Measurements from ENCODE around the gene RABIF. TPM values are rescaled to one million over a fixed set of nuclear protein-coding genes. Genes with fewer than 3 reads are reported as not detected.
A peak's percentile ranks its signal among the peaks of the same experiment; 100 is the strongest.
"Not testable (repeated sequence)": the region's sequence is repeated elsewhere in the genome, so short reads cannot be mapped to it uniquely, and the experiment has no call there.

The RABIF gene
- total and polyA plus RNA-seq, 4 experiments from 2014 or later = 17.3 to 25.0 (median 21.4) TPM

- Mint-ChIP-seq H3K27ac (no peak overlapping the region), H3K36me3 (peaks cover 20 to 58% of the 10 kb centered on the region in 2 donors), H3K9me3 (no peaks in the 10 kb centered on the region), H3K27me3 (no peaks in the 10 kb centered on the region), H3K4me1 (no peaks in the 10 kb centered on the region), H3K4me3 (no peak overlapping the region)
- ChIA-PET POLR2A (ENCODE audit: partially characterized antibody) (no interaction called here), CTCF (ENCODE audit: partially characterized antibody) (no interaction called here)
- DNase-seq = no peak
- H3K27ac ChIP-seq (ENCODE audit: low read depth, low read length) = no peak overlapping the region
- H3K27me3 ChIP-seq (ENCODE audit: insufficient read depth, low read length) = no peaks in the 10 kb centered on the region
- peaks cover 39% of the 10 kb centered on the region for H3K36me3 ChIP-seq (ENCODE audit: insufficient read depth, low read length)
- intact Hi-C loops (cut with micrococcal nuclease) = no loop called here
- H3K4me1 ChIP-seq (ENCODE audit: insufficient read depth, low read length) = no peaks in the 10 kb centered on the region
- no peaks in the 10 kb centered on the region for H3K9me3 ChIP-seq (ENCODE audit: control insufficient read depth in 1 of 2, low read length in 2 of 2)
- no peak overlapping the region for H3K4me3 ChIP-seq (ENCODE audit: low read length in 2 of 2)
Observed at GRCh38 chr1:202905331-202905730, 16.4 kb upstream of the RABIF start.

- H3K27me3 Mint-ChIP-seq; intact Hi-C loops (cut with micrococcal nuclease); H3K27ac ChIP-seq (ENCODE audit: low read depth, low read length); H3K27me3 ChIP-seq (ENCODE audit: insufficient read depth, low read length); H3K4me3 Mint-ChIP-seq; CTCF ChIA-PET (ENCODE audit: partially characterized antibody); H3K4me3 ChIP-seq (ENCODE audit: low read length in 2 of 2); H3K9me3 Mint-ChIP-seq; H3K4me1 ChIP-seq (ENCODE audit: insufficient read depth, low read length); H3K4me1 Mint-ChIP-seq; DNase-seq; H3K27ac Mint-ChIP-seq; H3K9me3 ChIP-seq (ENCODE audit: control insufficient read depth in 1 of 2, low read length in 2 of 2): not testable (repeated sequence)
- peaks cover 12 to 52% of the 10 kb centered on the region in 2 donors for H3K36me3 Mint-ChIP-seq
- H3K36me3 ChIP-seq (ENCODE audit: insufficient read depth, low read length) = peaks cover 26% of the 10 kb centered on the region
- POLR2A ChIA-PET (ENCODE audit: partially characterized antibody) = interaction anchor here (1.2 kb wide), 1 partner anchor 16 kb away, joined by 5 read pairs; no protein-coding TSS in a partner anchor
Observed at GRCh38 chr1:202903808-202904207, 14.9 kb upstream of the RABIF start.

- H3K27ac ChIP-seq (ENCODE audit: low read depth, low read length) = no peak overlapping the region
- ChIA-PET CTCF (ENCODE audit: partially characterized antibody) (no interaction called here), POLR2A (ENCODE audit: partially characterized antibody) (no interaction called here)
- no peak overlapping the region for H3K4me3 ChIP-seq (ENCODE audit: low read length in 2 of 2)
- Mint-ChIP-seq H3K4me3 (no peak overlapping the region), H3K27me3 (no peaks in the 10 kb centered on the region), H3K9me3 (no peaks in the 10 kb centered on the region), H3K4me1 (peaks cover 0 to 1% (median 0%) of the 10 kb centered on the region in 4 donors), H3K36me3 (peaks cover 14 to 47% of the 10 kb centered on the region in 2 donors), H3K27ac (no peak overlapping the region)
- no peaks in the 10 kb centered on the region for H3K9me3 ChIP-seq (ENCODE audit: control insufficient read depth in 1 of 2, low read length in 2 of 2)
- H3K36me3 ChIP-seq (ENCODE audit: insufficient read depth, low read length) = peaks cover 15% of the 10 kb centered on the region
- DNase-seq = no peak
- H3K27me3 ChIP-seq (ENCODE audit: insufficient read depth, low read length) = no peaks in the 10 kb centered on the region
- no peaks in the 10 kb centered on the region for H3K4me1 ChIP-seq (ENCODE audit: insufficient read depth, low read length)
- intact Hi-C loops (cut with micrococcal nuclease) = no loop called here
Observed at GRCh38 chr1:202901555-202901954, 12.6 kb upstream of the RABIF start.

- Histone ChIP-seq H3K4me3 (ENCODE audit: low read length in 2 of 2) (no peak overlapping the region), H3K36me3 (ENCODE audit: insufficient read depth, low read length) (peaks cover 44% of the 10 kb centered on the region), H3K4me1 (ENCODE audit: insufficient read depth, low read length) (peaks cover 15% of the 10 kb centered on the region), H3K9me3 (ENCODE audit: control insufficient read depth in 1 of 2, low read length in 2 of 2) (no peaks in the 10 kb centered on the region), H3K27me3 (ENCODE audit: insufficient read depth, low read length) (no peaks in the 10 kb centered on the region), H3K27ac (ENCODE audit: low read depth, low read length) (no peak overlapping the region)
- Mint-ChIP-seq H3K27ac (no peak overlapping the region), H3K27me3 (no peaks in the 10 kb centered on the region), H3K9me3 (no peaks in the 10 kb centered on the region), H3K36me3 (peaks cover 33 to 63% of the 10 kb centered on the region in 2 donors), H3K4me3 (no peak overlapping the region), H3K4me1 (peaks cover 10 to 20% (median 14%) of the 10 kb centered on the region in 4 donors)
- DNase-seq = no peak
- POLR2A ChIA-PET (ENCODE audit: partially characterized antibody) = no interaction called here
- intact Hi-C loops (cut with micrococcal nuclease) = no loop called here
- CTCF ChIA-PET (ENCODE audit: partially characterized antibody) = no interaction called here
Observed at GRCh38 chr1:202892501-202892900, 3.6 kb upstream of the RABIF start.

- no peak for DNase-seq
- H3K36me3 ChIP-seq (ENCODE audit: insufficient read depth, low read length) = peaks cover 29% of the 10 kb centered on the region
- Mint-ChIP-seq H3K4me1 (peaks cover 13 to 24% (median 19%) of the 10 kb centered on the region in 4 donors), H3K36me3 (peaks cover 24 to 50% of the 10 kb centered on the region in 2 donors), H3K27me3 (no peaks in the 10 kb centered on the region), H3K4me3 (no peak overlapping the region), H3K27ac (peak overlapping the region in 3 of 7 donors; percentile 25 to 98 (median 33)), H3K9me3 (no peaks in the 10 kb centered on the region)
- H3K27ac ChIP-seq (ENCODE audit: low read depth, low read length) = no peak overlapping the region
- H3K9me3 ChIP-seq (ENCODE audit: control insufficient read depth in 1 of 2, low read length in 2 of 2) = no peaks in the 10 kb centered on the region
- H3K4me3 ChIP-seq (ENCODE audit: low read length in 2 of 2) = no peak overlapping the region
- intact Hi-C loops (cut with micrococcal nuclease) = no loop called here
- ChIA-PET POLR2A (ENCODE audit: partially characterized antibody) (interaction anchor here (3.1 kb wide), 1 partner anchor 116 kb away, joined by 20 read pairs; the partner anchor contains the start of gene TMEM183A), CTCF (ENCODE audit: partially characterized antibody) (interaction anchor here (1.0 kb wide), 1 partner anchor 139 kb away, joined by 3 read pairs; no protein-coding TSS in a partner anchor)
- H3K27me3 ChIP-seq (ENCODE audit: insufficient read depth, low read length) = no peaks in the 10 kb centered on the region
- H3K4me1 ChIP-seq (ENCODE audit: insufficient read depth, low read length) = peaks cover 21% of the 10 kb centered on the region
Observed at GRCh38 chr1:202890392-202890791, 1.4 kb upstream of the RABIF start.

GRCh38 chr1:202888221-202888530 lies 773 bp downstream of the RABIF start:
- peak overlapping the region; percentile 82 to 95 (median 91) for H3K27ac Mint-ChIP-seq
- H3K4me3 ChIP-seq (ENCODE audit: low read length in 2 of 2) = peak overlapping the region; percentile 93 to 95
- no peaks in the 10 kb centered on the region for H3K9me3 Mint-ChIP-seq

GRCh38 chr1:202880961-202881460 lies 7.9 kb downstream of the RABIF start:
- H3K36me3 ChIP-seq (ENCODE audit: insufficient read depth, low read length) = peaks cover 28% of the 10 kb centered on the region
- CTCF ChIA-PET (ENCODE audit: partially characterized antibody) = no interaction called here
- H3K27ac Mint-ChIP-seq = no peak overlapping the region
- POLR2A ChIA-PET (ENCODE audit: partially characterized antibody) = interaction anchor here (2.0 kb wide), 1 partner anchor 70 kb away, joined by 6 read pairs; the partner anchor contains the start of gene PCAT6
- no peak overlapping the region for H3K4me3 Mint-ChIP-seq
- peaks cover 10 to 35% (median 19%) of the 10 kb centered on the region in 4 donors for H3K4me1 Mint-ChIP-seq
- DNase-seq = no peak
- H3K9me3 Mint-ChIP-seq = no peaks in the 10 kb centered on the region
- H3K9me3 ChIP-seq (ENCODE audit: control insufficient read depth in 1 of 2, low read length in 2 of 2) = no peaks in the 10 kb centered on the region
- H3K27me3 ChIP-seq (ENCODE audit: insufficient read depth, low read length) = no peaks in the 10 kb centered on the region
- peaks cover 20 to 47% of the 10 kb centered on the region in 2 donors for H3K36me3 Mint-ChIP-seq
- intact Hi-C loops (cut with micrococcal nuclease) = no loop called here
- H3K4me3 ChIP-seq (ENCODE audit: low read length in 2 of 2) = no peak overlapping the region
- H3K4me1 ChIP-seq (ENCODE audit: insufficient read depth, low read length) = no peaks in the 10 kb centered on the region
- H3K27ac ChIP-seq (ENCODE audit: low read depth, low read length) = no peak overlapping the region
- H3K27me3 Mint-ChIP-seq = no peaks in the 10 kb centered on the region

More at GRCh38 chr1:202888221-202888530, 773 bp downstream of the RABIF start:
- H3K27me3 ChIP-seq (ENCODE audit: insufficient read depth, low read length) = no peaks in the 10 kb centered on the region
- intact Hi-C loops (cut with micrococcal nuclease) = loop anchor here (1.0 to 2.0 kb wide), 4 partner anchors 71 to 540 kb away; partner anchors contain the start of genes ADIPOR1, CYB5R1, PCAT6 and PPP1R12B
- no peaks in the 10 kb centered on the region for H3K9me3 ChIP-seq (ENCODE audit: control insufficient read depth in 1 of 2, low read length in 2 of 2)
- peak overlapping the region; percentile 73 for H3K27ac ChIP-seq (ENCODE audit: low read depth, low read length)
- ChIA-PET CTCF (ENCODE audit: partially characterized antibody) (interaction anchor here (1.2 to 4.8 kb wide), 2 partner anchors 8 to 111 kb away, joined by 3 to 13 read pairs; no protein-coding TSS in a partner anchor), POLR2A (ENCODE audit: partially characterized antibody) (interaction anchor here (0.5 to 3.1 kb wide), 22 partner anchors 11 to 1628 kb away, joined by 3 to 20 read pairs (median 4); partner anchors contain the start of genes CYB5R1, KDM5B, KLHL12 and MDM4)
- Mint-ChIP-seq H3K4me1 (peaks cover 18 to 44% (median 30%) of the 10 kb centered on the region in 4 donors), H3K4me3 (peak overlapping the region; percentile 86 to 92 (median 89)), H3K27me3 (no peaks in the 10 kb centered on the region), H3K36me3 (peaks cover 11 to 35% of the 10 kb centered on the region in 2 donors)
- peaks cover 9% of the 10 kb centered on the region for H3K36me3 ChIP-seq (ENCODE audit: insufficient read depth, low read length)
- peaks cover 21% of the 10 kb centered on the region for H3K4me1 ChIP-seq (ENCODE audit: insufficient read depth, low read length)
- DNase-seq = no peak

All from CD4-positive, alpha-beta memory T cell (primary cell).